HepG2 (cell line): ENCODE measurements around the gene LZTS2. TPM values are rescaled to one million over a fixed set of nuclear protein-coding genes. Genes with fewer than 3 reads are reported as not detected.

Experiments used
- NFATC3 ChIP-seq: sonication (generic); formaldehyde crosslinking; IDR thresholded peaks from 2 replicates; pipeline ENCODE4 v1.5.1; 2020; ENCODE audit warnings: mild to moderate bottlenecking, missing genetic modification reagents
- SALL2 ChIP-seq: sonication (generic); formaldehyde crosslinking; IDR thresholded peaks from 2 replicates; pipeline ENCODE4 v1.8.1; 2023; ENCODE audit warnings: mild to moderate bottlenecking, missing genetic modification reagents, inconsistent platforms
- ZNF296 ChIP-seq: sonication (generic); formaldehyde crosslinking; conservative IDR thresholded peaks from 2 replicates; pipeline ENCODE4 v1.5.0; 2020; ENCODE audit warnings: mild to moderate bottlenecking, missing genetic modification reagents
- polyA plus RNA-seq, 8 experiments: library from polyadenylated mRNA; depleted of rRNA in 3 of 8; stranded (reverse) in 7 of 8; unstranded in 1 of 8; fragments of >200 nt; fragmentation: Illumina TruSeq in 4 of 8; extraction: Trizol in 4 of 8; gene quantifications; 2 replicates each; pipeline versions ENCODE4 v1.2.1 to v1.2.3, GENCODE V29; 2011 to 2016; ENCODE audit warnings: low read depth in 4 of 8, missing spikeins in 1 of 8, mixed read lengths in 1 of 8; ENCODE audit not compliant: insufficient read depth in 1 of 8
- total RNA-seq, 5 experiments: library from RNA; depleted of rRNA; stranded (reverse); fragments of >200 nt; fragmentation: Illumina TruSeq; extraction: Trizol; gene quantifications; 2 replicates each; pipeline ENCODE4 v1.2.3, GENCODE V29; 2016; ENCODE audit warnings: low read depth in 1 of 5
- TF ChIP-seq, protein P1 (sequence below): sonication (generic); formaldehyde crosslinking; IDR thresholded peaks from 2 replicates; pipeline ENCODE4 v1.5.1; 2020; ENCODE audit warnings: mild to moderate bottlenecking, missing genetic modification reagents, moderate library complexity
- TF ChIP-seq, protein P2 (sequence below): sonication (generic); formaldehyde crosslinking; conservative IDR thresholded peaks from 2 replicates; pipeline ENCODE4 v1.8.0; 2022; ENCODE audit warnings: mild to moderate bottlenecking, moderate library complexity, missing genetic modification reagents
- TF ChIP-seq, protein P3 (sequence below): sonication (generic); formaldehyde crosslinking; IDR thresholded peaks from 2 replicates; pipeline ENCODE4 v1.4.0; 2020; ENCODE audit warnings: missing genetic modification reagents
- TF ChIP-seq, protein P4 (sequence below): sonication (generic); formaldehyde crosslinking; IDR thresholded peaks from 2 replicates; pipeline ENCODE4 v1.4.0; 2020; ENCODE audit warnings: missing genetic modification reagents
- TF ChIP-seq, protein P5 (sequence below), 2 experiments: sonication (generic) in 1 of 2; formaldehyde crosslinking in 1 of 2; IDR thresholded peaks; 2 replicates each; pipeline versions ENCODE4 v1.5.1 to v1.6.1; 2011 to 2020; ENCODE audit warnings: borderline replicate concordance in 1 of 2, low read depth in 1 of 2, low read length in 1 of 2, mild to moderate bottlenecking in 1 of 2, missing genetic modification reagents in 1 of 2, moderate library complexity in 1 of 2
- TF ChIP-seq, protein P6 (sequence below): sonication (generic); formaldehyde crosslinking; conservative IDR thresholded peaks from 2 replicates; pipeline ENCODE4 v1.8.1; 2023; ENCODE audit warnings: missing genetic modification reagents

LZTS2 gene
- total and polyA plus RNA-seq, 2 of the 13 experiments (the other 11 are each of a cell fraction or from before 2014, with no cell fraction given), result 43.6 to 65.6 TPM

DNA sequence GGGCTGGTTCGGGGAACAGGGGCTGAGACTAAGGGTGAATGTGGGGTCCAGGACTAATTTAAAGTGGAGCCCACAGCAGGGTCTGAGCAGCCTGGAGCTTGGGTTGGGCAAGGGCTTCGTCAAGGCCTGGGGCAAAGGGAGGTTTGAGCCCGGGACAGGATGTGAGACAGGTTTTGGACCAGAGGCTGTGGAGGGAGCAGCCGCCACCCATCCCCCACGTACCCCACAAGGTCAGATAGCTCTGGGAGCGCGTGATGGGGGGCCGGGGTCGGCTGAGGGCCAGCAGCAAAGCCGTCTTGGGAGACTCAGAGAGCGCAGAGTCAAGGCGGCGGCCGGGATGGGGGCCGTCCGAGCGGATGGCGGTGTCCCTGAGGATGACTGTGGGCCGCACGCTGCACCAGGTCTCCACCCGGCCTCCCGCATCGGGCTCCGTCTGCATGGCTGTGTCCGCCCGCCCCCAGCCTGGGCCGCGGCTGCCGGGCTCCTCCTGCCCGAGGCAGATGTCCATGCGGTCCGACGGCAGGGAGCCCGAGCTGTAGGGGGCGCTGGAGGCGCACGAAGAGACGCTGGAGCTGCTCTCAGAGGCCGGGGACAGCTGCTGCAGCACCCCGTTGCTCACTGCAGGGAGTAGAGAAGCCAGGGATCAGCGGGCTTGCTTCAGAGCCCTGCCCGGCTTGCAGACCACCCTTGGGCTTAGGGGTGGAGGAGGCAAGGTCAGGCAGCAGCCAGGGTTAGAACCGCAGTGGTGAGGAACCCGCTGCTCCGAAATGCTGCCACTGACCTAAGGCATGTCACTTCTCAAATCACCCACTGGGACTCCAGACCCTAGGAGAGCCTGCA, 19.2 kb downstream of the LZTS2 start (continued):
- TF ChIP-seq SALL2 (CRISPR knock-in tag) (no peak; the same call in 1 of the 2 replicates), ZNF296 (0 out of 2 replicates have a peak, but pooled peaks have one; percentile 62), NFATC3 (no peak)
- TF ChIP-seq, protein P1, sequence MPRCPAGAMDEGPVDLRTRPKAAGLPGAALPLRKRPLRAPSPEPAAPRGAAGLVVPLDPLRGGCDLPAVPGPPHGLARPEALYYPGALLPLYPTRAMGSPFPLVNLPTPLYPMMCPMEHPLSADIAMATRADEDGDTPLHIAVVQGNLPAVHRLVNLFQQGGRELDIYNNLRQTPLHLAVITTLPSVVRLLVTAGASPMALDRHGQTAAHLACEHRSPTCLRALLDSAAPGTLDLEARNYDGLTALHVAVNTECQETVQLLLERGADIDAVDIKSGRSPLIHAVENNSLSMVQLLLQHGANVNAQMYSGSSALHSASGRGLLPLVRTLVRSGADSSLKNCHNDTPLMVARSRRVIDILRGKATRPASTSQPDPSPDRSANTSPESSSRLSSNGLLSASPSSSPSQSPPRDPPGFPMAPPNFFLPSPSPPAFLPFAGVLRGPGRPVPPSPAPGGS (CRISPR knock-in tag), result peak; percentile 83
- TF ChIP-seq, protein P2, sequence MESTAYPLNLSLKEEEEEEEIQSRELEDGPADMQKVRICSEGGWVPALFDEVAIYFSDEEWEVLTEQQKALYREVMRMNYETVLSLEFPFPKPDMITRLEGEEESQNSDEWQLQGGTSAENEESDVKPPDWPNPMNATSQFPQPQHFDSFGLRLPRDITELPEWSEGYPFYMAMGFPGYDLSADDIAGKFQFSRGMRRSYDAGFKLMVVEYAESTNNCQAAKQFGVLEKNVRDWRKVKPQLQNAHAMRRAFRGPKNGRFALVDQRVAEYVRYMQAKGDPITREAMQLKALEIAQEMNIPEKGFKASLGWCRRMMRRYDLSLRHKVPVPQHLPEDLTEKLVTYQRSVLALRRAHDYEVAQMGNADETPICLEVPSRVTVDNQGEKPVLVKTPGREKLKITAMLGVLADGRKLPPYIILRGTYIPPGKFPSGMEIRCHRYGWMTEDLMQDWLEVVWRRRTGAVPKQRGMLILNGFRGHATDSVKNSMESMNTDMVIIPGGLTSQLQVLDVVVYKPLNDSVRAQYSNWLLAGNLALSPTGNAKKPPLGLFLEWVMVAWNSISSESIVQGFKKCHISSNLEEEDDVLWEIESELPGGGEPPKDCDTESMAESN (CRISPR knock-in tag), result peak; percentile 79
- TF ChIP-seq, protein P3, sequence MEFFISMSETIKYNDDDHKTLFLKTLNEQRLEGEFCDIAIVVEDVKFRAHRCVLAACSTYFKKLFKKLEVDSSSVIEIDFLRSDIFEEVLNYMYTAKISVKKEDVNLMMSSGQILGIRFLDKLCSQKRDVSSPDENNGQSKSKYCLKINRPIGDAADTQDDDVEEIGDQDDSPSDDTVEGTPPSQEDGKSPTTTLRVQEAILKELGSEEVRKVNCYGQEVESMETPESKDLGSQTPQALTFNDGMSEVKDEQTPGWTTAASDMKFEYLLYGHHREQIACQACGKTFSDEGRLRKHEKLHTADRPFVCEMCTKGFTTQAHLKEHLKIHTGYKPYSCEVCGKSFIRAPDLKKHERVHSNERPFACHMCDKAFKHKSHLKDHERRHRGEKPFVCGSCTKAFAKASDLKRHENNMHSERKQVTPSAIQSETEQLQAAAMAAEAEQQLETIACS (CRISPR knock-in tag), result no peak
- TF ChIP-seq, protein P4, sequence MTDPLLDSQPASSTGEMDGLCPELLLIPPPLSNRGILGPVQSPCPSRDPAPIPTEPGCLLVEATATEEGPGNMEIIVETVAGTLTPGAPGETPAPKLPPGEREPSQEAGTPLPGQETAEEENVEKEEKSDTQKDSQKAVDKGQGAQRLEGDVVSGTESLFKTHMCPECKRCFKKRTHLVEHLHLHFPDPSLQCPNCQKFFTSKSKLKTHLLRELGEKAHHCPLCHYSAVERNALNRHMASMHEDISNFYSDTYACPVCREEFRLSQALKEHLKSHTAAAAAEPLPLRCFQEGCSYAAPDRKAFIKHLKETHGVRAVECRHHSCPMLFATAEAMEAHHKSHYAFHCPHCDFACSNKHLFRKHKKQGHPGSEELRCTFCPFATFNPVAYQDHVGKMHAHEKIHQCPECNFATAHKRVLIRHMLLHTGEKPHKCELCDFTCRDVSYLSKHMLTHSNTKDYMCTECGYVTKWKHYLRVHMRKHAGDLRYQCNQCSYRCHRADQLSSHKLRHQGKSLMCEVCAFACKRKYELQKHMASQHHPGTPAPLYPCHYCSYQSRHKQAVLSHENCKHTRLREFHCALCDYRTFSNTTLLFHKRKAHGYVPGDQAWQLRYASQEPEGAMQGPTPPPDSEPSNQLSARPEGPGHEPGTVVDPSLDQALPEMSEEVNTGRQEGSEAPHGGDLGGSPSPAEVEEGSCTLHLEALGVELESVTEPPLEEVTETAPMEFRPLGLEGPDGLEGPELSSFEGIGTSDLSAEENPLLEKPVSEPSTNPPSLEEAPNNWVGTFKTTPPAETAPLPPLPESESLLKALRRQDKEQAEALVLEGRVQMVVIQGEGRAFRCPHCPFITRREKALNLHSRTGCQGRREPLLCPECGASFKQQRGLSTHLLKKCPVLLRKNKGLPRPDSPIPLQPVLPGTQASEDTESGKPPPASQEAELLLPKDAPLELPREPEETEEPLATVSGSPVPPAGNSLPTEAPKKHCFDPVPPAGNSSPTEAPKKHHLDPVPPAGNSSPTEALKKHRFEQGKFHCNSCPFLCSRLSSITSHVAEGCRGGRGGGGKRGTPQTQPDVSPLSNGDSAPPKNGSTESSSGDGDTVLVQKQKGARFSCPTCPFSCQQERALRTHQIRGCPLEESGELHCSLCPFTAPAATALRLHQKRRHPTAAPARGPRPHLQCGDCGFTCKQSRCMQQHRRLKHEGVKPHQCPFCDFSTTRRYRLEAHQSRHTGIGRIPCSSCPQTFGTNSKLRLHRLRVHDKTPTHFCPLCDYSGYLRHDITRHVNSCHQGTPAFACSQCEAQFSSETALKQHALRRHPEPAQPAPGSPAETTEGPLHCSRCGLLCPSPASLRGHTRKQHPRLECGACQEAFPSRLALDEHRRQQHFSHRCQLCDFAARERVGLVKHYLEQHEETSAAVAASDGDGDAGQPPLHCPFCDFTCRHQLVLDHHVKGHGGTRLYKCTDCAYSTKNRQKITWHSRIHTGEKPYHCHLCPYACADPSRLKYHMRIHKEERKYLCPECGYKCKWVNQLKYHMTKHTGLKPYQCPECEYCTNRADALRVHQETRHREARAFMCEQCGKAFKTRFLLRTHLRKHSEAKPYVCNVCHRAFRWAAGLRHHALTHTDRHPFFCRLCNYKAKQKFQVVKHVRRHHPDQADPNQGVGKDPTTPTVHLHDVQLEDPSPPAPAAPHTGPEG (CRISPR knock-in tag), result no peak
- TF ChIP-seq, protein P5, sequence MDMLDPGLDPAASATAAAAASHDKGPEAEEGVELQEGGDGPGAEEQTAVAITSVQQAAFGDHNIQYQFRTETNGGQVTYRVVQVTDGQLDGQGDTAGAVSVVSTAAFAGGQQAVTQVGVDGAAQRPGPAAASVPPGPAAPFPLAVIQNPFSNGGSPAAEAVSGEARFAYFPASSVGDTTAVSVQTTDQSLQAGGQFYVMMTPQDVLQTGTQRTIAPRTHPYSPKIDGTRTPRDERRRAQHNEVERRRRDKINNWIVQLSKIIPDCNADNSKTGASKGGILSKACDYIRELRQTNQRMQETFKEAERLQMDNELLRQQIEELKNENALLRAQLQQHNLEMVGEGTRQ (IDR thresholded peaks at IDR 0.05; ENCODE audit: low read depth, low read length), result no peak
- TF ChIP-seq, protein P5 (CRISPR knock-in tag; IDR thresholded peaks at IDR 0.05; ENCODE audit: borderline replicate concordance), result no peak; the same call in 1 of the 2 replicates
- TF ChIP-seq, protein P6, sequence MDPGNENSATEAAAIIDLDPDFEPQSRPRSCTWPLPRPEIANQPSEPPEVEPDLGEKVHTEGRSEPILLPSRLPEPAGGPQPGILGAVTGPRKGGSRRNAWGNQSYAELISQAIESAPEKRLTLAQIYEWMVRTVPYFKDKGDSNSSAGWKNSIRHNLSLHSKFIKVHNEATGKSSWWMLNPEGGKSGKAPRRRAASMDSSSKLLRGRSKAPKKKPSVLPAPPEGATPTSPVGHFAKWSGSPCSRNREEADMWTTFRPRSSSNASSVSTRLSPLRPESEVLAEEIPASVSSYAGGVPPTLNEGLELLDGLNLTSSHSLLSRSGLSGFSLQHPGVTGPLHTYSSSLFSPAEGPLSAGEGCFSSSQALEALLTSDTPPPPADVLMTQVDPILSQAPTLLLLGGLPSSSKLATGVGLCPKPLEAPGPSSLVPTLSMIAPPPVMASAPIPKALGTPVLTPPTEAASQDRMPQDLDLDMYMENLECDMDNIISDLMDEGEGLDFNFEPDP, result no peak
